Activated CD4-positive, alpha-beta T cell treated with anti-CD3 and anti-CD28 coated beads, Interleukin-2, amount 50 U/mL, for 1 hour (primary cell): ENCODE results near the gene PIGL.
"Not testable (repeated sequence)": the region's sequence is repeated elsewhere in the genome, so short reads cannot be mapped to it uniquely, and the experiment has no call there.

Experiments used
- DNase-seq: peaks from one replicate; pipeline ENCODE4 v3.0.0-alpha.2; 2020

The PIGL gene

GRCh38 chr17:16217002-16217635, at the start of gene PIGL:
Gene PIGL (plus strand): TSS chr17:16217210. CDS start chr17:16217227, 17 bp downstream.
- peak; percentile 81 for DNase-seq

- no peak for DNase-seq
These were observed 45.4 kb upstream of the PIGL start for GRCh38 chr17:16171613-16172012.

- no peak for DNase-seq
These were observed 38.2 kb upstream of the PIGL start for GRCh38 chr17:16178836-16179235.

DNA sequence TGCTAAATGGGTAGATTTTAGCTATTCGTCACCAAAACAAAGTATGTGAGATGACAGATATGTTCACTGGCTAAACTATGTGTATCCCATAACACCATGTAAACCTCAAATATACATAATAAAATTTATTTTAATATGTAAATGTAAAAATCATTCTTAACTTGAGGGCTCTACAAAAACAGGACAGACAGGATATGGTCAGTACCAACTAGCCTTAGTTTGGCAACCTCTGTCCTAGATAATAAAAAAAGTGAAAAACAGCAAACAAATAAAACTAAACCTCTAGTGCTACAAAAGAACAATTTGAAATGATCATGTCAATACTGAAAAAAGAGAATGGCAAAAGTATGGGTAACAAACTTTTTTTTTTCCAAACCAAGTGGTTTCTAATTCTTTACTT, 35.4 kb upstream of the PIGL start:
- DNase-seq = no peak

- no peak for DNase-seq
These were observed 29.4 kb upstream of the PIGL start for GRCh38 chr17:16187642-16188041.

DNA sequence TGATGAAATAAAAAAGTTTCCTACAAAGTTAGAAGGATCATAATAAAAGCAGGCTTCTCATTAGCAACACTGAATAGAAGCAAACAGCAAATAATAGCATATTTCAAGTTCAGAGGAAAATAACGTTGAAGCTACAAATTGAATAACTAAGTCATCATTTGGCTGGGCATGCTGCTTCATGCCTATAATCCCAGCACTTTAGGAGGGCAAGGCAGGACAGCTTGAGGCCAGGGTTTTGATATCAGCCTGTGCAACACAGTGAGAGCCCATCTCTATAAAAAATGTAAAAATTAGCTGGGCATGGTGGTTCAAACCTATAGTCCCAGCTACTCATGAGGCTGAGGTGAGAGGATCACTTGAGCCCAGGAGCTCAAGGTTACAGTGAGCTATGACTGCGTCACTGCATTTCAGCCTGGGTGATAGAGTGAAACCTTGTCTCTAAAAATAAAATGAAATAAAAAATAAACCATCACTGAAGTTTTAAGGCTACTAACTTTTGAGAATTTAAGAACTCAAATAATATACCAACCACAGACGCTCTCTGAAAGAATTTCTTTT, 27.1 kb upstream of the PIGL start:
- DNase-seq = no peak

DNA sequence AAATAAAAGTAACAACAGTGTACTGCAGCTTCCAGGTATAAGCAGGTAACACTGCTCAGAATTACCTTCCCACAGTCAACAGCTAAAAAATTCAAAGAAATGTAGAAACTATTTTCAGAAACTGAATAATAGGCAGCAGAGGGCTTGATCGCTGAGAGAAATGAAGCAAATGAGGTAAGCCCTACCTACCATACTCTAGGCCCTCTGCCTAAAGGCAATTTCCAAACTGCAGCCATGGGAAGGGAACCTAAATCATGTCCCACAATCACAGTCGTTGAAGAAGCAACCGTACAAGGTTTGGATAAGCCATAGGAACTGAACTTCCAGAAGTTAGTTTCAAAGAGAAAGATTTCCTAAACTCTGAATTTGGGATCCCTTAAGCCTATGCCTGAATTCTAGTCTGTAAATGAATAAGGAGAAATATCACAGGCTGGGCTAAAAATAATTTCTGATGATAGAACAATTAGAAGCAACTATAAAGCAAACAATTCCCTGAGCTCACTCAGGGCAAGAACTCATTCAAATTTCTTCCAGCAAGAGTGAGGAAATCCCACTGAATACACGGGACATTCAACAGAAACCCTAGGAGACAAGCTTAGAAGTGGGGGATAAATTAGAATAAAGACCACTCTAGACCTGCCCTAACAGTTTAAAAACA, 26.2 kb upstream of the PIGL start:
- no peak for DNase-seq

DNA sequence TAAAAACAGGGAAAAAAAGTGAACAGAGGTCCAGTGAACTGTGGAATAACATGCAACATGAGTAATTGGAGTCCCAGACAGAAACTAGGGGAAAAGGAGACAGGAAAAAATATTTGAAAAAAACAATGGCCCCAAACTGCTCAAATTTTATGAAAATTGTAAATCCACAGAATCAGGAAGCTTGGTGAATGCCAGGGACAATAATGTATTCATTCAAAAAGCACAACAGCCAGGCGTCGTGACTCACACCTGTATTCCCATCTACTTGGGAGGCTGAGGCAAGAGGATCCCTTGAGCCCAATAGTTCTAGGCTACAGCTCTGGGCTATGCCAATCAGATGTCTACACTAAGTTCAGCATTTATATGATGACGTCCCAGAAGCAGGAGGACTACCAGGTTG, 25.4 kb upstream of the PIGL start:
- DNase-seq = no peak

DNA sequence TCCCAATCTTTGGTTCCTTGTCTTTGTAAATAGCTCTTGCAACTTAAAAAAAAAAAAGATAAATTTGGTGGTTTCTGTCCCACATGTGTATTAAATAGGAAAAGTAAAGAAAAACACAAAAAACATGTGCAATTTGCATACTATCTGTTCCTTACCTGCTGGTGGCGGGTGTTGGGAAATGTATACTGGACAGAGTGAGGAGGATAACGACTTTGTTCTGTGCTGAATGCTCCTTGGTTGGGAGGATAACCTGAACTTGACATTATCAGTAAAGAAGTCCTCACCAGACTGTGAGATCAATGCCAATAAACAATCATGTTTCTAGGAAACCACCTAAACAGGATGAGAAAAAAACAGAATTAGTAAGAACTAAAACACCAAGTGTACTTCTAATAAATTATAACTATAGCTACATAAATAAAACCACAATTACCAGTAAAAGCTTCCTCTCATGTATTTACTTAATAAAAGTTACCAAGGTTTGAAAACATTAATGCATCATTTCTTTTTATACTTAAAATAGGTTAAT, 22.6 kb upstream of the PIGL start:
- DNase-seq = not testable (repeated sequence)

- no peak for DNase-seq
These were observed 19.7 kb upstream of the PIGL start for GRCh38 chr17:16197276-16197675.

- no peak for DNase-seq
These were observed 17.9 kb upstream of the PIGL start for GRCh38 chr17:16199093-16199492.

DNA sequence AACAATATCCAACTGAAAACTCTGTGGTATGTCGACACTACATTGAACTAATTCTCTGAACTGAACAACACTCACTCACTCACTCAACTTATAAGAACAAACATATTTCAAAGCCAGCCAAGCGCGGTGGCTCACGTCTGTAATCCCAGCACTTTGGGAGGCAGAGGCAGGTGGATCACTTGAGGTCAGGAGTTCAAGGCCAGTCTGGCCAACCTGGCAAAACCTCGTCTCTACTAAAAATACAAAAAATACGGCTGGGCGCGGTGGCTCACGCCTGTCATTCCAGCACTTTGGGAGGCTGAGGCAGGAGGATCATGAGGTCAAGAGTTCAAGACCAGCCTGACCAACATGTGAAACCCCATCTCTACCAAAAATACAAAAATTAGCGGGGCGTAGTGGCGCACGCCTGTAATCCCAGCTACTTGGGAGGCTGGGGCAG, 15.3 kb upstream of the PIGL start:
- DNase-seq = not testable (repeated sequence)

DNA sequence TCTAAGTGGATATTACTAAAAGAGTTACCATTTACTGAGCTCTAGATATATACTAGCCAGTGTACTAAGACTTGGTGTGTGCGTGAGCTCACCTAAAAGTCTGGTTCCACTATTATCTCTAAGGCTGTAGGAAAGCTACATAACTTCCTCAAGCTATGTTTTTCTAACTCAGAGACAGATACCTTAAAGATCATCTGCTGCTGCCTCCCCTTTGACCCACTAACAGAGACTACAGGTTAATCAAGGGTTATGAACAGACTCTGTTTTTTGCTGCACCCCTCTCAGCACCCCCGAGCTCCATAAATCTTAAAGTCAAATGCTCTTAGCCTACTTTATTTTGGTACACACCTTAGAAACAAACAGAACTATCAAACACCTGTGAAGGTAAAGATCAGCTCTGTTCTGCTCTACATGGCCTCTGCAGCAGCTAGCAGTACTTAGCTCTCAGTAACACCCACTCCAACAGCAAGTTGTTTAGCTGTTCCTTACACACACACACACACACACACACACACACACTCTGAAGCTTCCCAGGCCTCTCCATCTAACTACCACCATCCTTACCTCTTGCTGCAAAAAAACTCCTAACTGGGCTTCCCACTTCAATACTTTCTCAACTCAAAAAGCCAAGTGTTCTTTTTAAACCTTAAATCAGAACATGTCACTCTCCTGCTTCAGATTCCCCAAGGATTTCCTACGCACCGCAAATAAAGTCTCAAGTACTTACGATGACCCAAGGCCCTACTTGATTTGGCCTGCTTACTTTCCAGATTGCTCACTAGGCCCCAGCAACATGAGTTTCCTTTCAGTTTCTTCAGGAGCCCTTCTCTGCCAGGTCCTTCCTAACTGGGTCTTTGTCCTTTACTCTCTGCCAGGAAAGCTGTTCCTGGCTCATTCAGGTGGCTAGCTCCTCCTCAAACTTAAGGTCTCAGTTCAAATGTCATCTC, 14.2 kb upstream of the PIGL start:
- not testable (repeated sequence) for DNase-seq

DNA sequence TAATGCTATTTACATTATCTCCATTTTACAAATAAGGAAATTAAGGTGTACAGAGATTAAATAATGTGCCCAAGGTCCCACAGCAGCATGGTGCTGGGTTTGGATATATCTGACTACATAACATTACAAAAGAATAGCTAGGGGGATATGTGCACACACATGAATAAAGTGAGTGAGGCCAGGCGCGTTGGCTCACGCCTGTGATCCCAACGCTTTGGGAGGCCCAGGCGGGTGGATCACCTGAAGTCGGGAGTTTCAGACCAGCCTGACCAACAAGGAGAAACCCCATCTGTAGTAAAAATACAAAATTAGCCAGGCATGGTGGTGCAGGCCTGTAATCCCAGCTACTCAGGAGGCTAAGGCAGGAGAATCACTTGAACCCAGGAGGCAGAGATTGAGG, 12.2 kb upstream of the PIGL start:
- not testable (repeated sequence) for DNase-seq

DNA sequence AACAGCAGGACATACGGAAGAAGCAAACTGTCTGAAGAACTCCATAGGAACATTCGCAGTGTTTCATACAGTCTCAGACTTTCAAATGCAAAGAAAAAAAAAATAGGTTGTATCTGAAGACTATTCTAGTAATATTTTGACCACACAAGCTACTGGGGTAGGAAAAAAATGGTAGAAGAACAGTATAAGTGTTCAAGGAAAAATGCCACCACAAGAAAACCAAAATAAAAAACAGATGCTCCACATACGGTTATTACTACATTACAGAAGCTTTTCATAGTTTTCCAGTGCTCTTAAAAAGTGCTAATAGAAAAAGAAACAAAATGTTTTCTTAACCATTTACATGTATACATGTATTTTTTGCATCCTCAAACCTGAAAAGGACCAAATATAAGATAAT, 5.4 kb upstream of the PIGL start:
- DNase-seq = no peak

DNA sequence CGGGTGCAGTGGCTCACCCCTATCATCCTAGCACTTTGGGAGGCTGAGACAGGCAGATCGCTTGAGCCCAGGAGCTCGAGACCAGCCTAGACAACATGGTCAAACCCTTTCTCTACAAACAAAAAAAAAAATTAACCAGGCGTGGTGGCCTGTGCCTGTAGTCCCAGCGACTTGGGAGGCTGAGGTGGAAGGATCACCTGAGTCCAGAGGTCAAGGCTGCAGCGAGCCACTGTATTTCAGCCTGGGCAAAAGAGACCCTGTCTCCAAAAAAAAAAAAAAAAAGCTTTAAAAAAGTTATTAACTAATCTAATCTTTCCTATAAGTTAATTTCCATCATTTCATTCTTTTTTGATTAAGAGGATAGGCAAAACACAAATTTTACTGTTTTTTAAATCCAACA, 4.2 kb upstream of the PIGL start:
- no peak for DNase-seq

GRCh38 chr17:16214190-16215001, 2.6 kb upstream of the PIGL start:
- no peak for DNase-seq

- DNase-seq = peak; percentile 18
These were observed 2.1 kb upstream of the PIGL start for GRCh38 chr17:16215002-16215272.

DNA sequence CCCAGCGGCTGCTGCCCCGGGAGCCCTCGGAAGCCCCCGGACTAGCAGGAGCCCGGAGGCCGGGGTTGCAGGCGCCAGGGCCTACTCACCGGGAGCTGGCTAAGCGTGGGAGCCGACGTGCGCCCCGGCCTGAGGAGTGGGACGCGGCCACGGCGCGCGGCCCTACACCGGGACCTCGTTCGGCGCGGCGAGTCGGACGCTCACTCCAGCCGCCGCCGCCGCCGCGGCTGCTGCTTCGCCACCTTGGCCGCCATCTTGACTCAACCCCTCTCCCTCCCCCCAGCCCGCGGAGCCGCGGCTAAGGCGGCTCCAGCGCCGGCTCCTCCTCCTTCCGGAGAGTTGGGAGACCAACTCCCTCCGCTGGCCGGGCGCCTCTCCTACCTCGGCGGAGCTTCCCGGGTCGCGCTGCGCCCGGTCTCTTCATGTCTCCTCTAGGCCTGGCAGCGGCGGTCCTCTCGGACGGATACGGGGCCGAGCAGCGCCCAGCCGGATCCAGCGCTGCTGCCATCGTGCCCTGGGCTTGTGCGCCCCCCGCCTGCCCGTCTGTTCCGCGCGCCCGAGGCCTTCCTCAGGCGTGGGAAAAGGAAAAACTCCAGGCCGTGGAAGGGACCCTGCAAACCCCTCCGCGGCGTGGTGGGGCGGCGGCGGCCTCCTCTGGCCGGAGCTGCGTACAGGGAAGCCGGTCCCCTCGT, 1.6 kb upstream of the PIGL start, which contains the start of gene NCOR1:
TSS of gene NCOR1 (minus strand) at position 262 of the 692 bp plus-strand sequence. CDS start 20,965 bp downstream, outside the sequence.
- DNase-seq = peak; percentile 86

GRCh38 chr17:16215965-16216316, 1.1 kb upstream of the PIGL start:
- peak; percentile 5 for DNase-seq

DNA sequence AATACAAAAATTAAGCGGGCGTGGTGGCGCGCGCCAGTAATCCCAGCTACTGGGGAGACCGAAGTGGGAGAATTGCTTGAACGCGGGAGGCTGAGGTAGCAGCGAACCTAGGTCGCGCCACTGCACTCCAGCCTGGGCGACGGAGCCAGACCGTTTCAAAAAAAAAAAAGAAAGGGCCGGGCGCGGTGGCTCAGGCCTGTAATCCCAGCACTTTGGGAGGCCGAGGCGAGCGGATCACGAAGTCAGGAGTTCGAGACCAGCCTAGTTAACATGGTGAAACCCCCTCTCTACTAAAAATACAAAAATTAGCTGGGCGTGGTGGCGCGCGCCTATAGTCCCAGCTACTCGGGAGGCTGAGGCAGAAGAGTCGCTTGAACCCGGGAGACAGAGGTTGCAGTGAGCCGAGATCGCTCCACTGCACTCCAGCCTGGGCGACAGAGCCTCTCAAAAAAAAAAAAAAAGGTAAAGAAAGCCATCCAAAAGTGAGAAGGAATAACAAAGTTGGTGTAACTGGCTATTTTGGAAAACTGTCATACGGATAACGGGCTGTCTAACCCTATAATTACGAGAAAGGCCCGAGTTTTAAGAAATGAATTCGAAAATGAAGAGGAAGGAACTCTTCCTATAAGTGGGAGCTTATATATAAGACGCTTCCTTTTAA, 539 bp upstream of the PIGL start:
- not testable (repeated sequence) for DNase-seq
